ENCODE data around the gene SLC7A14.

DNA sequence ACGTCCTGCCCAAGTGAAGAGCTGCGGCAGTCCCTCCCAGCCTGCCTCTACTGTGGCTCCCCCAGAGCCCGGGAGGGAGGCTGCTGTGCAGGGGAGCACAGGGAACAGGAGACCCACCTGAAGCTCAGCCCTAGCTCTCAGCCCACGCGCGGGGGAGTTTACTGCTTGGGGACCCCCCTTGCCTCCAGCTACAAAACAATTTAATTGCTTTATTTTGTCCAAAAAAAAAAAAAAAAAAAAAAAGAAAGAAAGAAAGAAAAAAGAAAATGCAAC lies 89.1 kb downstream of the SLC7A14 start:
- TF ChIP-seq, protein P1, sequence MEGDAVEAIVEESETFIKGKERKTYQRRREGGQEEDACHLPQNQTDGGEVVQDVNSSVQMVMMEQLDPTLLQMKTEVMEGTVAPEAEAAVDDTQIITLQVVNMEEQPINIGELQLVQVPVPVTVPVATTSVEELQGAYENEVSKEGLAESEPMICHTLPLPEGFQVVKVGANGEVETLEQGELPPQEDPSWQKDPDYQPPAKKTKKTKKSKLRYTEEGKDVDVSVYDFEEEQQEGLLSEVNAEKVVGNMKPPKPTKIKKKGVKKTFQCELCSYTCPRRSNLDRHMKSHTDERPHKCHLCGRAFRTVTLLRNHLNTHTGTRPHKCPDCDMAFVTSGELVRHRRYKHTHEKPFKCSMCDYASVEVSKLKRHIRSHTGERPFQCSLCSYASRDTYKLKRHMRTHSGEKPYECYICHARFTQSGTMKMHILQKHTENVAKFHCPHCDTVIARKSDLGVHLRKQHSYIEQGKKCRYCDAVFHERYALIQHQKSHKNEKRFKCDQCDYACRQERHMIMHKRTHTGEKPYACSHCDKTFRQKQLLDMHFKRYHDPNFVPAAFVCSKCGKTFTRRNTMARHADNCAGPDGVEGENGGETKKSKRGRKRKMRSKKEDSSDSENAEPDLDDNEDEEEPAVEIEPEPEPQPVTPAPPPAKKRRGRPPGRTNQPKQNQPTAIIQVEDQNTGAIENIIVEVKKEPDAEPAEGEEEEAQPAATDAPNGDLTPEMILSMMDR (IDR thresholded peaks at IDR 0.05): no peak
- TF ChIP-seq POLR2AphosphoS5 (IDR thresholded peaks at IDR 0.05) (no peak), POLR2A (IDR thresholded peaks at IDR 0.05) (no peak)
